ENCODE measurements around the gene CDH16.

DNA sequence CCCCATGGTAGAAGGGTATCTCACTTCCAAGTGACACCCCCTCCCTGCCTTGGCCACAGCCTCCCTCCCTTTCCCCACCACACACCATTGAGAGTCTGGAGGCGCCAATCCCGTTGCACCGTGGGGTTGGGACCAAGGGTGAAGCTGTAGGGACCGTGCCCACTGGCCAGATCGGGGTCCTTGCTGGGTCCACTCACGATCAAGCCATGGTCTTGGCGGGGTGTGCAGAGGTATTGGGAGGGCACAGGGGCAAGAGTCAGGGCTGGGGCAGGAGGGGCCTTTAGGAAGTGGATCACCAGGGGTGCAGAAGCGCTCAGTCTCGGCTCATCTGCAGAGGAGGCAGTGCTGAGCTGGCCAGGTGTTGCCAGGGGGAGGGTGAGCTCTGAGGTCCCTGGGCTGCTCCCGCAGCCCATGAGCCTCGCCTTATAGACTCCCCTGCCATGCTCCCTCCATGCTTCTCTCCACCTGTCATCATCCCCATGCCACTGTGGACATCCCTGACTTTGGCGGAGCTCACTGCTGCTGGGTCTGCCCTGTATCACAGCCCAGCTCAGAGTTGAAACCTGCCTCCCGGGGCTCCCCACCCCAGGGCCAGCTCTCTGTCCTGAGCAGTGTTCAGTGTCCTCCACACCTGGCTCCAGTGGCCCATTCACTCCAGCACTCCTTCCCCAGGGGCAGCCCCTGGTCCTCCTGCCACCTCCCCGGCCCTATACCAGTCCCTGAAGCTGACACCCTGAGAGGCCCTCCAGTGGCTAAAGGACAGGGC is 8.3 kb downstream of the CDH16 start:
- TF ChIP-seq POU2F2 (IDR thresholded peaks at IDR 0.05; ENCODE audit: low read depth, low read length) (no peak), POLR2A (IDR thresholded peaks at IDR 0.05; ENCODE audit: low read depth, low read length) (no peak), SPI1 (IDR thresholded peaks at IDR 0.05; ENCODE audit: low read depth, low read length) (no peak), POLR2AphosphoS5 (IDR thresholded peaks at IDR 0.05; ENCODE audit: low read depth, low read length) (no peak)

All from GM12891 (cell line).